NT2/D1 (cell line): ENCODE results near the gene MRPL47.

ENCODE experiments used
- SUZ12 ChIP-seq: IDR thresholded peaks from 2 replicates; pipeline ENCODE4 v1.6.1; 2011; ENCODE audit not compliant: insufficient read length, insufficient read depth; ENCODE audit errors: extremely low read depth
- YY1 ChIP-seq: IDR thresholded peaks from 2 replicates; pipeline ENCODE4 v1.6.1; 2011; ENCODE audit not compliant: insufficient read length, insufficient read depth

- TF ChIP-seq YY1 (no peak), SUZ12 (no peak)
These were observed 36.0 kb upstream of the MRPL47 start for GRCh38 chr3:179640469-179640868.
